ENCODE data around the gene NCAPG2.

DNA sequence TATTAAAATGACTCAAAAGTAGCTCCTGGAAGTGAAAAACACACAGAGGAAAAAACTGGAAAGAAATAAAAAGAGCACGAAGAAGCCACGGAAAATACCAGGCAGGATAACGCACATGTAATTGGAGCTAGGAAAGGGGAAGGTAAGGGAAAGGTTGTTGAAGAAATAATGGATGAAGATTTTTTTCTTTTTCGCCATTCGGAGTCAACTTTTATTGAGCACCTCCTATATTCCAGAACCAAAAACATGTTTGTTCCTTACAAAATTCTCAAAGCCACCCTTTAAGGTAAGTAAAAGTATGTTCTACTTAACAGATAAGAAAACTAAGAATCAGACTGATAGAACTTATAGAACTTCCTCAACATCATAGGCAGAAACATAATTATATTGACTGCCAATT, 84.2 kb downstream of the NCAPG2 start:
- TF ChIP-seq GATA2 (IDR thresholded peaks at IDR 0.05; ENCODE audit: low read depth, low read length) (no peak), GATA3 (IDR thresholded peaks at IDR 0.05; ENCODE audit: low read depth, low read length) (no peak)
